Measurements from ENCODE around the gene TSTD1.
"Not testable (repeated sequence)": the region's sequence is repeated elsewhere in the genome, so short reads cannot be mapped to it uniquely, and the experiment has no call there.

The TSTD1 gene

DNA sequence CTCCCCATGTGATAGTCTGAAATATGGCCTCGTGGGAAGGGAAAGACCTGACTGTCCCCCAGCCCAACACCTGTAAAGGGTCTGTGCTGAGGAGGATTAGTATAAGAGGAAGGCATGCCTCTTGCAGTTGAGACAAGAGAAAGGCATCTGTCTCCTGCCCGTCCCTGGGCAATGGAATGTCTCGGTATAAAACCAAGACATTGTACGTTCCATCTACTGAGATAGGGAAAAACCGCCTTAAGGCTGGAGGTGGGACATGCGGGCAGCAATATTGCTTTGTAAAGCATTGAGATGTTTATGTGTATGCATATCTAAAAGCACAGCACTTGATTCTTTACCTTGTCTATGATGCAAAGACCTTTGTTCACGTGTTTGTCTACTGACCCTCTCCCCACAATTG lies 21.6 kb downstream of the TSTD1 start:
- not testable (repeated sequence) for H3K9ac ChIP-seq (ENCODE audit: low read length); H3K4me3 ChIP-seq (ENCODE audit: low read length); DNase-seq (ENCODE audit: low read depth); H3K9me3 ChIP-seq (ENCODE audit: control insufficient read depth, low read length); H3K27me3 ChIP-seq (replicated peaks; ENCODE audit: control insufficient read depth, insufficient read depth, low read length); H3K36me3 ChIP-seq (ENCODE audit: control insufficient read depth, insufficient read depth, low read length, severe bottlenecking)
- peaks cover 35% of the 10 kb centered on the region for H3K4me1 ChIP-seq (ENCODE audit: control insufficient read depth, insufficient read depth, low read length)

DNA sequence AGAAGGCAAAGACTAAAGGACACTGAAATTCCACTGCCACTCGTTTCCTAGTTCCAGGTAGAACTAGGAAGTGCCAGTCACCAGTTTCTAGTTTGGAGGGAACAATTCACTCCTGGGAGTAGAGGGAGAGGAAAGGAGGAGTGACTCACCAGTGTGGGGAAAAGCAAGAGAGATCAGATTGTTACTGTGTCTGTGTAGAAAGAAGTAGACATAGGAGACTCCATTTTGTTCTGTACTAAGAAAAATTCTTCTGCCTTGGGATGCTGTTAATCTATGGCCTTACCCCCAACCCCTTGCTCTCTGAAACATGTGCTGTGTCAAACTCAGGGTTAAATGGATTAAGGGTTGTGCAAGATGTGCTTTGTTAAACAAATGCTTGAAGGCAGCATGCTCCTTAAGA lies 22.1 kb downstream of the TSTD1 start:
- peaks cover 34% of the 10 kb centered on the region for H3K4me1 ChIP-seq (ENCODE audit: control insufficient read depth, insufficient read depth, low read length)
- H3K4me3 ChIP-seq (ENCODE audit: low read length); H3K27me3 ChIP-seq (replicated peaks; ENCODE audit: control insufficient read depth, insufficient read depth, low read length); H3K36me3 ChIP-seq (ENCODE audit: control insufficient read depth, insufficient read depth, low read length, severe bottlenecking); H3K9ac ChIP-seq (ENCODE audit: low read length); H3K9me3 ChIP-seq (ENCODE audit: control insufficient read depth, low read length): not testable (repeated sequence)
- DNase-seq (ENCODE audit: low read depth) = peak; percentile 35

DNA sequence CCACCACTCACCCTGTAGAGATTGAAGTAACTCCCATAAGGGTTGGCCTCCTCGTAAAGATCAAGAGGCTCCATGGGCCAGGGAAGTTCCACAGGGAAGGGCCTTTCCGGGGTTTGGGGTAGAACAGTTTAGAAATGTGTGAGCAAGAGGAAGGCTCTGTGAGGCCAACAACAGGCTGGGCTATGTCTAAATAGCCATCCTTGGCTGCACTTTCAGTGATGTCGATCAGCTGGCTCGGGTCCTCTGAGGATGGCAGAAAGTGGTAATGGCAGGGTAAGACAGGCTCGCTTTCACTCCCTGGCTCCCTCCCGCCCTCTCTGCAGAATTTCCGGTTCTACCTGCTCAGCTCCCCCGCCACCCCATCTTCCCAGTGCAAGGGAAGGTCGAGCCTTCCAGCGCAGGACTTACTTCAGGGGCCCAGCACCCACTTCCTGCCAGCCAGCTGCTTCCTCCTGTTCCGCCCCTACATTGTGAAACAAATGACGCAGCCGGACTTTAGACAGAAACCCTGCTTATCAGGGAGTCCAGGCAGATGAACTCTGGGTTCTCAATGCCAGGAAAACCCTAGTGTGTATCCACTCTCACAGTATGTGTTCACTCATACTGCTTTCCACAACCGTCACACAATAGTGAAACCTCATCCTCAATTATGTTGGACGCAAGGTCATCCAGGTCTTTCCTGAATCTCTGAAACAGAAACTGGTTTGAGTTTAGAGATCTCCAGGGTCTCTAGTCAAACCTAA lies 25.1 kb downstream of the TSTD1 start:
- Histone ChIP-seq H3K27me3 (replicated peaks; ENCODE audit: control insufficient read depth, insufficient read depth, low read length) (no peaks in the 10 kb centered on the region), H3K4me1 (ENCODE audit: control insufficient read depth, insufficient read depth, low read length) (peaks cover 28% of the 10 kb centered on the region)
- DNase-seq (ENCODE audit: low read depth) = peak; percentile 55

DNA sequence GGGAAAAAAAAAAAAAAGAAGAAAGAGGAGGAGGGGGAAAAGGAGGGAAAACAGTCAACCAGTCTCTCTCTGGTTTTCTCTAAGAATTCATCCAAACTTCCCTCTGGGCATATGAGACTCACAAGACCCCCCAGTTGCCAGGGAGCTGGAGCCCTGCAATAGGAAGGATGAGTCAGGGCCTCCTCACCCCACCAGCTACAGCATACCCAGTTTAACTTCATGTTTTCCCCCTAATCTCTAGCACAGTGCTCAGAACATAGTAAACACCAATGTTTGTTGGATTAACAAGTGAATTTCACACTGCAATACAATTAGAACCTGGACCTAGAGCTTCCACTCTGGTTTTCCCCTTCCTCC lies 25.7 kb downstream of the TSTD1 start:
- Histone ChIP-seq H3K4me1 (ENCODE audit: control insufficient read depth, insufficient read depth, low read length) (peaks cover 32% of the 10 kb centered on the region), H3K27me3 (replicated peaks; ENCODE audit: control insufficient read depth, insufficient read depth, low read length) (no peaks in the 10 kb centered on the region), H3K4me3 (ENCODE audit: low read length) (peak overlapping the region; percentile 41), H3K36me3 (ENCODE audit: control insufficient read depth, insufficient read depth, low read length, severe bottlenecking) (no peaks in the 10 kb centered on the region), H3K9me3 (ENCODE audit: control insufficient read depth, low read length) (no peaks in the 10 kb centered on the region), H3K9ac (ENCODE audit: low read length) (peak overlapping the region; percentile 52)
- no peak for DNase-seq (ENCODE audit: low read depth)

More for the DNA sequence above, 25.1 kb downstream of the TSTD1 start:
- Histone ChIP-seq H3K4me3 (ENCODE audit: low read length) (peak overlapping the region; percentile 45), H3K36me3 (ENCODE audit: control insufficient read depth, insufficient read depth, low read length, severe bottlenecking) (no peaks in the 10 kb centered on the region), H3K9me3 (ENCODE audit: control insufficient read depth, low read length) (no peaks in the 10 kb centered on the region), H3K9ac (ENCODE audit: low read length) (peak overlapping the region; percentile 52)

DNA sequence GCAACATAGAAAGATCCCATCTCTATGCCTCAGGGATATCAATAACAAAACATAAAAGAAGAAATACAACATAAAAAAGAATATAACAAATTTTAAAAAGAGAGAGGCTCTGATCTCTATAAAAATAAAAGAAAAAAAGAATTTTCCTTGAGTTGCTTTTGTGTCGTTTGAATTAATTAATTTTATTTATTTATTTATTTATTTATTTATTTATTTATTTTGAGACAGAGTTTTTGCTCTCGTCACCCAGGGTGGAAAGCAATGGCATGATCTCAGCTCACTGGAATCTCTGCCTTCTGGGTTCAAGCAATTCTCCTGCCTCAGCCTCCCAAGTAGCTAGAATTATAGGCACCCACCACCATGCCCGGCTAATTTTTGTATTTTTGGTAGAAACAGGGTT lies 26.3 kb downstream of the TSTD1 start:
- peaks cover 32% of the 10 kb centered on the region for H3K4me1 ChIP-seq (ENCODE audit: control insufficient read depth, insufficient read depth, low read length)
- no peaks in the 10 kb centered on the region for H3K36me3 ChIP-seq (ENCODE audit: control insufficient read depth, insufficient read depth, low read length, severe bottlenecking)
- no peak for DNase-seq (ENCODE audit: low read depth)
- no peaks in the 10 kb centered on the region for H3K27me3 ChIP-seq (replicated peaks; ENCODE audit: control insufficient read depth, insufficient read depth, low read length)
- no peaks in the 10 kb centered on the region for H3K9me3 ChIP-seq (ENCODE audit: control insufficient read depth, low read length)
- H3K9ac ChIP-seq (ENCODE audit: low read length) = no peak overlapping the region
- no peak overlapping the region for H3K4me3 ChIP-seq (ENCODE audit: low read length)

DNA sequence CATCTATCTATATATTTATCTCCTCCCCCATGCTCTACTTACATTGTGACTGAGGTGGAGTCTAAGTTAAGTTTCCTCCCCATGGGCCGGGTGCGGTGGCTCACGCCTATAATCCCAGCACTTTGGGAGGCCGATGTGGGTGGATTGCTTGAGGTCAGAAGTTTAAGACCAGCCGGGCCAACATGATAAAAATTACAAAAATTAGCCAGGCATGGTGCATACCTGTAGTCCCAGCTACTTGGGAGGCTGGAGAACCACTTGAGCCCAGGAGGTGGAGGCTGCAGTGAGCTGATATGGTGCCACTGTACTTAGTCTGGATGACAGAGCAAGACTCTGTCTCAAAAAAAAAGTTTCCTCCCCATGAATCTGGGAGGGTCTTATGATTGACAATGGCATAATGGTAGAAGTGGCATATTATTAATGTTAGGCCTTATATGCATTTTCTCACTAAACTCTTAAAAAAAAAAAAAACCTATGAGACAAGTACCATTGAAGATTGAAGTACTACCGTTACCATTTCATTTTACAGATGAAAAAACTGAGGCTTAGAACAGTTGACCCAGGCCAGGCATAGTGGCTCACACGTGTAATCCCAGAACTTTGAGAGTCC lies 29.1 kb downstream of the TSTD1 start:
- Histone ChIP-seq H3K9ac (ENCODE audit: low read length) (no peak overlapping the region), H3K9me3 (ENCODE audit: control insufficient read depth, low read length) (no peaks in the 10 kb centered on the region), H3K4me1 (ENCODE audit: control insufficient read depth, insufficient read depth, low read length) (peaks cover 30% of the 10 kb centered on the region), H3K4me3 (ENCODE audit: low read length) (no peak overlapping the region), H3K36me3 (ENCODE audit: control insufficient read depth, insufficient read depth, low read length, severe bottlenecking) (no peaks in the 10 kb centered on the region), H3K27me3 (replicated peaks; ENCODE audit: control insufficient read depth, insufficient read depth, low read length) (no peaks in the 10 kb centered on the region)
- no peak for DNase-seq (ENCODE audit: low read depth)

DNA sequence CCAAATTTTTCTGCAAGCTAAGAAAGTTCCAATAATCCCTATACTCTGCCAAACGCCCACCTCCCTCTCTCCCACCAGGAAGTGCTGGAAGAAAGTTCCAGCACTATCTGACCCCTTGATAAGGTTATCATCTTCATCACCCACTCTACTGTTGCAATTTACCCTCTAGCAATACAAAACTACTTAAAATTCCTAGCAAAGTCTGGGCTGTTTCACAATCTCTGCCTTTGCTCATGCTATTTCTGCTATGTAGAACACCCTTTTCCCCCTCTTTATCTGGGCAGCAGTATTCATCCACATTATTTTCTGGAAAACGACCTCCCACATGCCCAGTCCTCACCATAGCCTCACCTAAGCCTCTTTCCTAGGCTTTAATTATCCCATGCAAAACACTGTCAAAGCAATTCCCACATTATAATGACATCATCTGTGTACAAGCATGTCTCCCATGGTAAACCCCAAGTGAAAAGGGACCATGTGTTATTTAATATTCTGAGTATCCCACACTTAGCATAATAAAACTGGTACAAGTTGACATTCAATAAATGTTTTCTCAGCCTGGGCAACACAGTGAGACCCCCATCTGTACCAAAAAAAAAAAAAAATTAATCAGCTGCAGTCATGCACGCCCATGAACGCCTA lies 29.8 kb downstream of the TSTD1 start:
- H3K9me3 ChIP-seq (ENCODE audit: control insufficient read depth, low read length) = no peaks in the 10 kb centered on the region
- H3K27me3 ChIP-seq (replicated peaks; ENCODE audit: control insufficient read depth, insufficient read depth, low read length) = no peaks in the 10 kb centered on the region
- H3K4me1 ChIP-seq (ENCODE audit: control insufficient read depth, insufficient read depth, low read length) = peaks cover 25% of the 10 kb centered on the region
- no peak overlapping the region for H3K4me3 ChIP-seq (ENCODE audit: low read length)
- no peaks in the 10 kb centered on the region for H3K36me3 ChIP-seq (ENCODE audit: control insufficient read depth, insufficient read depth, low read length, severe bottlenecking)
- H3K9ac ChIP-seq (ENCODE audit: low read length) = no peak overlapping the region
- DNase-seq (ENCODE audit: low read depth) = peak; percentile 89

DNA sequence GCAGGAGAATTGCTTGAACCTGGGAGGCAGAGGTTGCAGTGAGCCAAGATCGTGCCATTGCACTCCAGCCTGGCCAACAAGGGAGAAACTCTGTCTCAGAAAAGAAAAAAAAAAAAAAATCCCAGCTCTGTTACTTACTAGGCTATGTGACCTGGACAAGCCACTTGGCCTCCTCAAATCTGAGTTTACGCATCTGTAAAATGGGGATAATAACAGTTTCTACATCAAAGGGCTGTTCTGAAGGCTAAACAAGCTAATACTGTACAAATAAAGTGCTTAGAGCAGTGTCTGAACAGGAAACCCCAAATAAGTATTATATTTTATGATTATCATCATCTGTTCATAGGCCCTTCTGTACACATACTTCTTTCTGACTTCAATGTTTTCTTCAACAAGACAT lies 31.4 kb downstream of the TSTD1 start:
- H3K27me3 ChIP-seq (replicated peaks; ENCODE audit: control insufficient read depth, insufficient read depth, low read length) = no peaks in the 10 kb centered on the region
- H3K9ac ChIP-seq (ENCODE audit: low read length) = no peak overlapping the region
- peaks cover 13% of the 10 kb centered on the region for H3K4me1 ChIP-seq (ENCODE audit: control insufficient read depth, insufficient read depth, low read length)

DNA sequence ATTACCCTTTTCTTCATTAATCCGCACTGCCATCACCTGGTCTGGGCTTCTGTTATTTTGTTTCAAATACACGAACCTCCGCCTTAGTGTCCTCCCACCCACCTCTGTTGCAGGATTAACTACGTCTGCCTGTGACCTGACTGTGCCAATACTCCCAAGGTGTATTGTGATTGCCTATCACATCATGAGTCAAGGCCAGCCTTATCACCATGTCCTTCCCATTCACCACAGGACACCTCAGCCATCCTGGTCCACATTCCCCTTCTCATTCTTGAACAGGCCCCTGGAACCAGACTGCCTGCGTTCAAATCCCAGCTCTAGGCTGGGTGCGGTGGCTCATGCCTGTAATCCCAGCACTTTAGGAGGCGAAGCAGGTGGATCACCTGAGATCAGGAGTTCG lies 32.2 kb downstream of the TSTD1 start:
- Histone ChIP-seq H3K4me3 (ENCODE audit: low read length) (no peak overlapping the region), H3K27me3 (replicated peaks; ENCODE audit: control insufficient read depth, insufficient read depth, low read length) (no peaks in the 10 kb centered on the region), H3K36me3 (ENCODE audit: control insufficient read depth, insufficient read depth, low read length, severe bottlenecking) (no peaks in the 10 kb centered on the region), H3K4me1 (ENCODE audit: control insufficient read depth, insufficient read depth, low read length) (peaks cover 13% of the 10 kb centered on the region), H3K9me3 (ENCODE audit: control insufficient read depth, low read length) (no peaks in the 10 kb centered on the region), H3K9ac (ENCODE audit: low read length) (no peak overlapping the region)
- DNase-seq (ENCODE audit: low read depth) = no peak

More for the DNA sequence above, 31.4 kb downstream of the TSTD1 start:
- DNase-seq (ENCODE audit: low read depth) = no peak
- Histone ChIP-seq H3K36me3 (ENCODE audit: control insufficient read depth, insufficient read depth, low read length, severe bottlenecking) (no peaks in the 10 kb centered on the region), H3K4me3 (ENCODE audit: low read length) (no peak overlapping the region), H3K9me3 (ENCODE audit: control insufficient read depth, low read length) (no peaks in the 10 kb centered on the region)

DNA sequence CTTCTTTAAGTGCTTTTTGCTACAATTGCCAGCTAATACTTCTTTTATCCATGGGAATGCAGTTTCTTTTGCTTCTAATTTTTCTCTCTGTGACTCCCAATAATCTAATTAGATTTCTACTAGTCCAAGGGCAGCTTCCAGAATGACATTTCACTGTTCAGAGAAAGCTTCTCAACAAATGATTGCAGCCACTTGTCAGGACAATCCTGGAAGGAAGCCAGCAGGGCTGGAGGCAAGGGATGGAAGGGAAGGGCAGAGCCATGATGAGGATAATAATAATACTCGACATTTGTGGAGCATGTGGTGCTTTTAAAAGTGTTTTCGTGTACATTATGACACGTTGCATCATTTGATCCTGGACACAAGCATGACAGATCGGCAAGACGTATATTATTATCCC lies 37.2 kb downstream of the TSTD1 start:
- no peaks in the 10 kb centered on the region for H3K9me3 ChIP-seq (ENCODE audit: control insufficient read depth, low read length)
- H3K36me3 ChIP-seq (ENCODE audit: control insufficient read depth, insufficient read depth, low read length, severe bottlenecking) = peaks cover 12% of the 10 kb centered on the region
- no peaks in the 10 kb centered on the region for H3K27me3 ChIP-seq (replicated peaks; ENCODE audit: control insufficient read depth, insufficient read depth, low read length)
- H3K9ac ChIP-seq (ENCODE audit: low read length) = no peak overlapping the region
- no peak overlapping the region for H3K4me3 ChIP-seq (ENCODE audit: low read length)
- peaks cover 7% of the 10 kb centered on the region for H3K4me1 ChIP-seq (ENCODE audit: control insufficient read depth, insufficient read depth, low read length)
- peak; percentile 46 for DNase-seq (ENCODE audit: low read depth)

DNA sequence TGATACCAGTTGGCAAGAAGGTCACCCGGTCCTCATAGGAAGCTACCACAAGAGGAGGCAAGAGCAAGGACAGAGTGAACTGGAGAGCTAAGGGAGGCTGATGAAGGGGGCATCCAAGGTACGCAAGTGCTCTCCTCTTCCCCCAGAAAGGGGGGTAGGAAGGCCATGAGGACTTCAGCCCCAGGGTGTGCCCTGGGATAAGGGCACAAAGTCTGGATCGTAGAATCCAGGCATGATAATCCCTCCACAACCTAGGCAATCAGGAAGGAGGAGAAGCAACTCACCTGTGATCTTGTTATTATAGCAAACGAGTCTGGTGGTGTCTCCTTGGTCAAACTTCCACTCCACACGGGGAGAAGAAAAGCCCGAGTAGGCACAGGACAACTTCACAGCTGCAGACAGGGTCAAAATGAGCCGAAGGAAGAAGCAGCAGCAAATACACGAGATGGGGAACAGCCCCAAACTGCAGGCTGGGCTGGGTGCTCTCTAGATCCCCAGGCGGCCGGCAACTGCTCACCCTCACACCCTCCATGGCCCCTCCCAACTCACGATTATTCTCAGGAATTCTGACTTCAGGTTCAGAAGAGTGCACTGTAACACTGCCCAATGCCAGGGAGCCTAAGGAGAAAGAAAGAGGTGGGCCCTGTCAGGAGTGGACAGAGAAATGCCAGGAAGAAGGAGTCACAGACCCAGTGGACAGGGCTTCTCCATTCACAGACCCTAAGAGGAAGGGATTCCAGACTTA lies 37.9 kb downstream of the TSTD1 start:
- Histone ChIP-seq H3K27me3 (replicated peaks; ENCODE audit: control insufficient read depth, insufficient read depth, low read length) (no peaks in the 10 kb centered on the region), H3K4me3 (ENCODE audit: low read length) (no peak overlapping the region), H3K4me1 (ENCODE audit: control insufficient read depth, insufficient read depth, low read length) (peaks cover 7% of the 10 kb centered on the region), H3K36me3 (ENCODE audit: control insufficient read depth, insufficient read depth, low read length, severe bottlenecking) (peaks cover 12% of the 10 kb centered on the region), H3K9me3 (ENCODE audit: control insufficient read depth, low read length) (no peaks in the 10 kb centered on the region), H3K9ac (ENCODE audit: low read length) (no peak overlapping the region)
- DNase-seq (ENCODE audit: low read depth) = no peak
